ENCODE measurements around the gene CPNE9.

DNA sequence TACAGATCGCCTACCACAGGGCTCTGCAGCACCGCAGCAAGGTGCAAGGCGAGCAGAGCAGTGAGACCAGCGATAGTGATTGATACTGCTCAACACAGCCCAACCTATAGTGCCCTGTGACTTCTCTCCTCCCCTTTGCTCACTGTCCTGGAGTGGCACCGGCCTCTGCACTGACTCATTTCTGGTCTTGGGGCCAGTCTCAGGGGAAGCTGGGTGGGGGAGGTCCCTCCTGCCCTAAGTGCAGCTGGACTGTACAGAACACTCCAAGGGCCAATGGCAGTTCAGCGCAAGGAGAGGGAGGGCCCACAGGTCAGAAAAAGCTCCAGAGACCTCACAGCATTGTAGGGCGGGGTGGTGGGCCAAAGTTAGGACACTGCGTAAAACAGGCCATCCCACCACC is 43.6 kb downstream of the CPNE9 start:
- TF ChIP-seq, protein P1, sequence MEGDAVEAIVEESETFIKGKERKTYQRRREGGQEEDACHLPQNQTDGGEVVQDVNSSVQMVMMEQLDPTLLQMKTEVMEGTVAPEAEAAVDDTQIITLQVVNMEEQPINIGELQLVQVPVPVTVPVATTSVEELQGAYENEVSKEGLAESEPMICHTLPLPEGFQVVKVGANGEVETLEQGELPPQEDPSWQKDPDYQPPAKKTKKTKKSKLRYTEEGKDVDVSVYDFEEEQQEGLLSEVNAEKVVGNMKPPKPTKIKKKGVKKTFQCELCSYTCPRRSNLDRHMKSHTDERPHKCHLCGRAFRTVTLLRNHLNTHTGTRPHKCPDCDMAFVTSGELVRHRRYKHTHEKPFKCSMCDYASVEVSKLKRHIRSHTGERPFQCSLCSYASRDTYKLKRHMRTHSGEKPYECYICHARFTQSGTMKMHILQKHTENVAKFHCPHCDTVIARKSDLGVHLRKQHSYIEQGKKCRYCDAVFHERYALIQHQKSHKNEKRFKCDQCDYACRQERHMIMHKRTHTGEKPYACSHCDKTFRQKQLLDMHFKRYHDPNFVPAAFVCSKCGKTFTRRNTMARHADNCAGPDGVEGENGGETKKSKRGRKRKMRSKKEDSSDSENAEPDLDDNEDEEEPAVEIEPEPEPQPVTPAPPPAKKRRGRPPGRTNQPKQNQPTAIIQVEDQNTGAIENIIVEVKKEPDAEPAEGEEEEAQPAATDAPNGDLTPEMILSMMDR (IDR thresholded peaks at IDR 0.05; ENCODE audit: control extremely low read depth in 1 of 3, insufficient read depth in 1 of 3, low read depth in 1 of 3, low read length in 3 of 3), result no peak
- TF ChIP-seq HDAC6 (IDR thresholded peaks at IDR 0.05; ENCODE audit: low read depth, low read length) (no peak), RBBP5 (IDR thresholded peaks at IDR 0.05; ENCODE audit: borderline replicate concordance, low read depth, low read length) (no peak), POLR2A (IDR thresholded peaks at IDR 0.05; ENCODE audit: control extremely low read depth in 1 of 2, low read depth in 2 of 2, low read length in 2 of 2) (no peak), CEBPB (IDR thresholded peaks at IDR 0.05; ENCODE audit: low read depth, low read length) (no peak), EZH2 (IDR thresholded peaks at IDR 0.05; ENCODE audit: low read depth, low read length, severe bottlenecking) (no peak), RFX5 (IDR thresholded peaks at IDR 0.05; ENCODE audit: borderline replicate concordance, low read depth, low read length) (no peak), EP300 (IDR thresholded peaks at IDR 0.05; ENCODE audit: borderline replicate concordance in 1 of 2, low read depth in 2 of 2, low read length in 2 of 2) (no peak), BRCA1 (IDR thresholded peaks at IDR 0.05; ENCODE audit: low read depth, low read length) (no peak), TAF1 (IDR thresholded peaks at IDR 0.05; ENCODE audit: low read depth, low read length) (no peak), TCF12 (IDR thresholded peaks at IDR 0.05; ENCODE audit: low read depth, low read length) (no peak), EGR1 (IDR thresholded peaks at IDR 0.05; ENCODE audit: borderline replicate concordance, low read depth, low read length) (no peak)
- TF ChIP-seq, protein P2, sequence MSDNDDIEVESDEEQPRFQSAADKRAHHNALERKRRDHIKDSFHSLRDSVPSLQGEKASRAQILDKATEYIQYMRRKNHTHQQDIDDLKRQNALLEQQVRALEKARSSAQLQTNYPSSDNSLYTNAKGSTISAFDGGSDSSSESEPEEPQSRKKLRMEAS (IDR thresholded peaks at IDR 0.05), result no peak
